Stimulated activated naive B cell treated with anti-CD40 and anti-IgM and Interleukin-4, amounts not matched to agents 10 μg/mL and 1 μg/mL and 100 μg/mL, for 72 hours (primary cell): ENCODE results near the gene CD300A.
A peak's percentile ranks its signal among the peaks of the same experiment; 100 is the strongest.
"Not testable (repeated sequence)": the region's sequence is repeated elsewhere in the genome, so short reads cannot be mapped to it uniquely, and the experiment has no call there.

Experiments
- ATAC-seq, 2 donors: fragments of 150-1000 bp; cut with Tn5 transposase; replicated peaks; 2 replicates each; pipeline ENCODE4 v1.10.0; 2021; ENCODE audit warnings: moderate library complexity in 1 of 2
- DNase-seq: peaks from one replicate; pipeline ENCODE4 v3.0.0; 2021
- H3K27ac Mint-ChIP-seq: one replicate; pipeline ENCODE4 v1.8.0; 2022; ENCODE audit warnings: mild to moderate bottlenecking, mixed read lengths
- H3K27me3 Mint-ChIP-seq, 2 donors: one replicate each; pipeline ENCODE4 v1.8.0; 2022; ENCODE audit warnings: mixed read lengths in 2 of 2
- H3K36me3 Mint-ChIP-seq, 2 donors: one replicate each; pipeline ENCODE4 v1.8.0; 2022; ENCODE audit warnings: mixed read lengths in 2 of 2, mild to moderate bottlenecking in 1 of 2
- H3K4me1 Mint-ChIP-seq, 2 donors: one replicate each; pipeline ENCODE4 v1.8.0; 2022; ENCODE audit warnings: mixed read lengths in 2 of 2, mild to moderate bottlenecking in 1 of 2
- H3K4me3 Mint-ChIP-seq, 2 donors: one replicate each; pipeline ENCODE4 v1.8.0; 2022; ENCODE audit warnings: mild to moderate bottlenecking in 2 of 2, mixed read lengths in 2 of 2, moderate library complexity in 1 of 2
- H3K9me3 Mint-ChIP-seq, 2 donors: one replicate each; pipeline ENCODE4 v1.8.0; 2022; ENCODE audit warnings: mixed read lengths in 2 of 2, mild to moderate bottlenecking in 1 of 2

Gene CD300A

GRCh38 chr17:74488276-74488675, 21.8 kb downstream of the CD300A start:
- not testable (repeated sequence) for H3K27ac Mint-ChIP-seq, DNase-seq, H3K27me3 Mint-ChIP-seq, H3K9me3 Mint-ChIP-seq, H3K4me3 Mint-ChIP-seq, ATAC-seq, H3K36me3 Mint-ChIP-seq, H3K4me1 Mint-ChIP-seq

- H3K4me1 Mint-ChIP-seq = no peaks in the 10 kb centered on the region
- H3K27me3 Mint-ChIP-seq = peaks cover 3 to 8% of the 10 kb centered on the region in 2 donors
- no peak overlapping the region for H3K4me3 Mint-ChIP-seq
- H3K9me3 Mint-ChIP-seq = peaks cover 0 to 5% of the 10 kb centered on the region in 2 donors
- no peak for ATAC-seq
- H3K27ac Mint-ChIP-seq = no peak overlapping the region
- DNase-seq = no peak
- H3K36me3 Mint-ChIP-seq = peaks cover 3 to 7% of the 10 kb centered on the region in 2 donors
Observed at GRCh38 chr17:74490716-74491115, 24.3 kb downstream of the CD300A start.

- peaks cover 3 to 8% of the 10 kb centered on the region in 2 donors for H3K27me3 Mint-ChIP-seq
- H3K4me3 Mint-ChIP-seq = no peak overlapping the region
- peaks cover 3 to 7% of the 10 kb centered on the region in 2 donors for H3K36me3 Mint-ChIP-seq
- no peak overlapping the region for H3K27ac Mint-ChIP-seq
- peaks cover 0 to 5% of the 10 kb centered on the region in 2 donors for H3K9me3 Mint-ChIP-seq
- ATAC-seq (peak; percentile 45 to 48), DNase-seq (no peak)
- no peaks in the 10 kb centered on the region for H3K4me1 Mint-ChIP-seq
Observed at GRCh38 chr17:74491626-74492025, 25.2 kb downstream of the CD300A start.

- Mint-ChIP-seq H3K4me3 (no peak overlapping the region), H3K27me3 (peaks cover 8% of the 10 kb centered on the region in 2 donors), H3K4me1 (no peaks in the 10 kb centered on the region), H3K36me3 (peaks cover 3 to 7% of the 10 kb centered on the region in 2 donors), H3K27ac (no peak overlapping the region), H3K9me3 (peaks cover 0 to 5% of the 10 kb centered on the region in 2 donors)
- DNase-seq = peak; percentile 29
- ATAC-seq = peak; percentile 74 to 78
Observed at GRCh38 chr17:74493331-74493833, 26.9 kb downstream of the CD300A start.

- no peak for DNase-seq
- Mint-ChIP-seq H3K4me1 (no peaks in the 10 kb centered on the region), H3K9me3 (no peaks in the 10 kb centered on the region)
Observed at GRCh38 chr17:74497471-74497870, 31.0 kb downstream of the CD300A start.

GRCh38 chr17:74499992-74500391, 33.6 kb downstream of the CD300A start:
- Mint-ChIP-seq H3K4me1 (no peaks in the 10 kb centered on the region), H3K36me3 (no peaks in the 10 kb centered on the region), H3K27me3 (peaks cover 0 to 11% of the 10 kb centered on the region in 2 donors), H3K4me3 (no peak overlapping the region), H3K9me3 (no peaks in the 10 kb centered on the region), H3K27ac (peak overlapping the region; percentile 66)
- DNase-seq (no peak), ATAC-seq (no peak)

More at GRCh38 chr17:74497471-74497870, 31.0 kb downstream of the CD300A start:
- peaks cover 0 to 11% of the 10 kb centered on the region in 2 donors for H3K27me3 Mint-ChIP-seq
- no peak overlapping the region for H3K4me3 Mint-ChIP-seq
- no peak for ATAC-seq
- no peak overlapping the region for H3K27ac Mint-ChIP-seq
- no peaks in the 10 kb centered on the region for H3K36me3 Mint-ChIP-seq

- Mint-ChIP-seq H3K27me3 (peaks cover 0 to 6% of the 10 kb centered on the region in 2 donors), H3K4me1 (no peaks in the 10 kb centered on the region), H3K36me3 (no peaks in the 10 kb centered on the region), H3K4me3 (no peak overlapping the region), H3K27ac (no peak overlapping the region), H3K9me3 (peaks cover 0 to under 1% of the 10 kb centered on the region in 2 donors)
- no peak for ATAC-seq
- no peak for DNase-seq
Observed at GRCh38 chr17:74502861-74503260, 36.4 kb downstream of the CD300A start.

- not testable (repeated sequence) for H3K4me1 Mint-ChIP-seq, DNase-seq, H3K36me3 Mint-ChIP-seq, ATAC-seq, H3K27ac Mint-ChIP-seq, H3K9me3 Mint-ChIP-seq, H3K4me3 Mint-ChIP-seq, H3K27me3 Mint-ChIP-seq
Observed at GRCh38 chr17:74503949-74504348, 37.5 kb downstream of the CD300A start.

GRCh38 chr17:74508156-74508555, 41.7 kb downstream of the CD300A start:
- ATAC-seq = no peak
- Mint-ChIP-seq H3K4me1 (peaks cover 19 to 22% of the 10 kb centered on the region in 2 donors), H3K27me3 (peaks cover 0 to 4% of the 10 kb centered on the region in 2 donors), H3K27ac (no peak overlapping the region), H3K9me3 (peaks cover 4 to 7% of the 10 kb centered on the region in 2 donors), H3K36me3 (peaks cover 2 to 12% of the 10 kb centered on the region in 2 donors), H3K4me3 (no peak overlapping the region)
- DNase-seq = no peak

- Mint-ChIP-seq H3K9me3 (peaks cover 21 to 26% of the 10 kb centered on the region in 2 donors), H3K4me3 (peak overlapping the region; percentile 54 to 73), H3K27me3 (peaks cover 9 to 15% of the 10 kb centered on the region in 2 donors), H3K36me3 (peaks cover 23 to 34% of the 10 kb centered on the region in 2 donors), H3K27ac (peak overlapping the region; percentile 99), H3K4me1 (peaks cover 47 to 61% of the 10 kb centered on the region in 2 donors)
- no peak for DNase-seq
- ATAC-seq = no peak
Observed at GRCh38 chr17:74512036-74512435, 45.6 kb downstream of the CD300A start.

- Mint-ChIP-seq H3K4me3 (peak overlapping the region; percentile 57 to 73), H3K36me3 (peaks cover 23 to 35% of the 10 kb centered on the region in 2 donors), H3K27me3 (peaks cover 9 to 15% of the 10 kb centered on the region in 2 donors), H3K9me3 (peaks cover 21 to 27% of the 10 kb centered on the region in 2 donors), H3K4me1 (peaks cover 47 to 63% of the 10 kb centered on the region in 2 donors), H3K27ac (peak overlapping the region; percentile 99)
- DNase-seq = peak; percentile 80
- ATAC-seq = peak; percentile 89 to 91
Observed at GRCh38 chr17:74512624-74513091, 46.2 kb downstream of the CD300A start.

GRCh38 chr17:74513987-74514631, 47.7 kb downstream of the CD300A start:
- ATAC-seq (peak; percentile 18 to 28), DNase-seq (peak; percentile 59)
- peak overlapping the region; percentile 62 to 81 for H3K4me3 Mint-ChIP-seq
- peaks cover 23 to 45% of the 10 kb centered on the region in 2 donors for H3K36me3 Mint-ChIP-seq
- H3K27me3 Mint-ChIP-seq = peaks cover 9 to 15% of the 10 kb centered on the region in 2 donors
- peaks cover 47 to 63% of the 10 kb centered on the region in 2 donors for H3K4me1 Mint-ChIP-seq
- H3K27ac Mint-ChIP-seq = peak overlapping the region; percentile 99
- peaks cover 21 to 27% of the 10 kb centered on the region in 2 donors for H3K9me3 Mint-ChIP-seq

GRCh38 chr17:74514632-74515334, 48.3 kb downstream of the CD300A start:
- H3K4me1 Mint-ChIP-seq = peaks cover 48 to 69% of the 10 kb centered on the region in 2 donors
- H3K27me3 Mint-ChIP-seq = peaks cover 9 to 15% of the 10 kb centered on the region in 2 donors
- peak overlapping the region; percentile 99 for H3K27ac Mint-ChIP-seq
- H3K4me3 Mint-ChIP-seq = peak overlapping the region; percentile 62 to 81
- no peak for DNase-seq
- peaks cover 24 to 27% of the 10 kb centered on the region in 2 donors for H3K9me3 Mint-ChIP-seq
- H3K36me3 Mint-ChIP-seq = peaks cover 25 to 47% of the 10 kb centered on the region in 2 donors
- peak; percentile 13 to 18 for ATAC-seq

GRCh38 chr17:74515941-74516340, 49.5 kb downstream of the CD300A start:
- H3K9me3 Mint-ChIP-seq = peaks cover 26 to 29% of the 10 kb centered on the region in 2 donors
- no peak overlapping the region for H3K27ac Mint-ChIP-seq
- peaks cover 52 to 81% of the 10 kb centered on the region in 2 donors for H3K4me1 Mint-ChIP-seq
- no peak overlapping the region for H3K4me3 Mint-ChIP-seq
- H3K36me3 Mint-ChIP-seq = peaks cover 28 to 51% of the 10 kb centered on the region in 2 donors
- no peak for DNase-seq
- ATAC-seq = no peak
- H3K27me3 Mint-ChIP-seq = peaks cover 9 to 15% of the 10 kb centered on the region in 2 donors
